Osteocyte (in vitro differentiated cells): ENCODE measurements around the gene SLC25A13. TPM values are rescaled to one million over a fixed set of nuclear protein-coding genes. Genes with fewer than 3 reads are reported as not detected.

Experiments used
- DNase-seq: peaks from one replicate; pipeline ENCODE4 v3.0.0; 2021; ENCODE audit warnings: mixed read lengths; ENCODE audit not compliant: unreplicated experiment; ENCODE audit errors: extremely low spot score
- H3K27ac Mint-ChIP-seq: one replicate; pipeline ENCODE4 v1.8.0; 2021; ENCODE audit warnings: mild to moderate bottlenecking, mixed read lengths; ENCODE audit not compliant: unreplicated experiment
- H3K27me3 Mint-ChIP-seq: one replicate; pipeline ENCODE4 v1.8.0; 2021; ENCODE audit warnings: mixed read lengths; ENCODE audit not compliant: unreplicated experiment
- H3K36me3 Mint-ChIP-seq: one replicate; pipeline ENCODE4 v1.8.0; 2021; ENCODE audit warnings: mixed read lengths; ENCODE audit not compliant: unreplicated experiment
- H3K4me1 Mint-ChIP-seq: one replicate; pipeline ENCODE4 v1.8.0; 2021; ENCODE audit warnings: mixed read lengths; ENCODE audit not compliant: unreplicated experiment
- H3K4me3 Mint-ChIP-seq: one replicate; pipeline ENCODE4 v1.8.0; 2021; ENCODE audit warnings: mild to moderate bottlenecking, moderate library complexity, mixed read lengths; ENCODE audit not compliant: unreplicated experiment
- H3K9me3 Mint-ChIP-seq: one replicate; pipeline ENCODE4 v1.8.0; 2021; ENCODE audit warnings: mixed read lengths; ENCODE audit not compliant: unreplicated experiment
- CTCF ChIP-seq: fragments of 200-600 bp; sonication (generic); IDR thresholded peaks from 2 replicates; pipeline ENCODE4 v1.5.0; 2021; ENCODE audit warnings: antibody characterized with exemption, mild to moderate bottlenecking, moderate library complexity
- total RNA-seq: library from RNA; stranded (reverse); gene quantifications from 2 replicates; pipeline ENCODE4 v1.2.1, GENCODE V29; 2021

Gene SLC25A13
- total RNA-seq, 1 donor from 2014 or later = 29.3 TPM

DNA sequence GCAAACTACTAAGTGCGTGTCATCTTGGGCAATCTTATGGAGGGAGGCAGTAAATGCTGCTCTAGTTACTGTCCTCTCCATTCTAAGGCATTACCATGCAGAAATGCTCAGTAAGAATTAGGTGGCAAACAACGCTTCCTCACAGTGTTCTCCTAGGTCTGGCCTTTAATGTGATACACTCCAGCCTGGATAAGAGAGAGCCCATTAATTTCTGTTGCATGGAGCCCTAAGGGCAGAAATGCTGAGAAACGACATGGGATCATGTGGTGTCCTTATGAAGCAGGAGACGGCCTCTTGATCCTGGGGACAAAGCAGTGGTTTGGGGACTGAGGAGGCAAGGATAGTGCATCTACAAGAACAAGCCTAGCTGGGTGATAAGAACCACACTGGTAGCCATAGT, 44.0 kb downstream of the SLC25A13 start:
- peaks cover 15% of the 10 kb centered on the region for H3K36me3 Mint-ChIP-seq
- H3K27me3 Mint-ChIP-seq = no peaks in the 10 kb centered on the region
- H3K9me3 Mint-ChIP-seq = no peaks in the 10 kb centered on the region
- no peak for TF ChIP-seq CTCF
- H3K4me3 Mint-ChIP-seq = no peak overlapping the region
- no peak for DNase-seq
- H3K4me1 Mint-ChIP-seq = peaks cover 24% of the 10 kb centered on the region
- no peak overlapping the region for H3K27ac Mint-ChIP-seq

DNA sequence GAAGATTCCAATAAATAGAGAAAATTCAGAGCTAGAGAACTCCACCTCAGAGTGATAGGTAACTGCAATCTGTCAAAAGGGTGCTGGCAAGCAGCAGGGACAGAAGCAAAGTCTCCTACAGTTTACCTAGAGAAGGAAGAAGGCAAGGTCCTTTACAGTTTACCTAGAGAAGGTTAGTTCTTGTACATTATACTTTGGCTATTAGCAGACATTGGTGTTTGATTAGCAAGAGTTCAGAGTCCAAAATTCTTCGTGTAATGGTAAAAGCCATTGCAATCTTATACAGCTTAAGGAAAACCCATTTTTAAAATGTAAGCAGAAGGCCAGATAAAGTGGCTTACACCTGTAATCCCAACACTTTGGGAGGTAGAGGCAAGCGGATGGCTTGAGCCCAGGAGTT, 45.9 kb downstream of the SLC25A13 start:
- no peaks in the 10 kb centered on the region for H3K9me3 Mint-ChIP-seq
- DNase-seq = no peak
- no peak overlapping the region for H3K4me3 Mint-ChIP-seq
- no peaks in the 10 kb centered on the region for H3K27me3 Mint-ChIP-seq
- TF ChIP-seq CTCF = no peak
- peaks cover 16% of the 10 kb centered on the region for H3K36me3 Mint-ChIP-seq
- peaks cover 15% of the 10 kb centered on the region for H3K4me1 Mint-ChIP-seq
- H3K27ac Mint-ChIP-seq = no peak overlapping the region

GRCh38 chr7:96273716-96274115, 48.2 kb downstream of the SLC25A13 start:
- no peak overlapping the region for H3K4me3 Mint-ChIP-seq
- peaks cover 15% of the 10 kb centered on the region for H3K4me1 Mint-ChIP-seq
- peaks cover 3% of the 10 kb centered on the region for H3K9me3 Mint-ChIP-seq
- H3K36me3 Mint-ChIP-seq = peaks cover 21% of the 10 kb centered on the region
- no peak for DNase-seq
- H3K27ac Mint-ChIP-seq = peak overlapping the region; percentile 52
- no peaks in the 10 kb centered on the region for H3K27me3 Mint-ChIP-seq
- TF ChIP-seq CTCF = no peak

GRCh38 chr7:96269246-96269994, 52.5 kb downstream of the SLC25A13 start:
- Mint-ChIP-seq H3K4me3 (no peak overlapping the region), H3K36me3 (peaks cover 13% of the 10 kb centered on the region), H3K27ac (no peak overlapping the region), H3K4me1 (peaks cover 19% of the 10 kb centered on the region), H3K9me3 (peaks cover 3% of the 10 kb centered on the region), H3K27me3 (no peaks in the 10 kb centered on the region)
- DNase-seq = no peak
- TF ChIP-seq CTCF = no peak

DNA sequence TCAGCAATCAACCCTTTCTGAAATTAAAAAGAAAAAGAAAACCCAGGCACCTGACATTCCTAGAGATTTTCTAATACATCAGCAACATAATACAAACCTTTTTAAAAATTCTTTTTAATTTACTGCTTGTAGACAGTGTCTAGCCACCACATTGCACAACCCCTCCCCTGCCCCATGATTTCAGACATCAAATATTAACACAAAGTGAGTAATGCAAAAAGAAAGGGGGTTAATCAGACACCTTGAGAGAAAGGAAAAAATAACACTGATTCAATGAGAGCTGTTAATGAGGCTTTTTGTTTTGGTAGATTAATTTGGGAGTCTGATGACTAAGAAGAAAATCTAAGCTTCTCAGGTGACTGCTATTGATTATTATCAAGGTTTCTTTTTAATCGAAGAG, 55.3 kb downstream of the SLC25A13 start:
- Mint-ChIP-seq H3K27ac (no peak overlapping the region), H3K27me3 (no peaks in the 10 kb centered on the region)

More for the DNA sequence above, 55.3 kb downstream of the SLC25A13 start:
- TF ChIP-seq CTCF = no peak
- no peak for DNase-seq
- H3K4me3 Mint-ChIP-seq = no peak overlapping the region
- H3K4me1 Mint-ChIP-seq = peaks cover 4% of the 10 kb centered on the region
- H3K36me3 Mint-ChIP-seq = peaks cover 7% of the 10 kb centered on the region
- peaks cover 3% of the 10 kb centered on the region for H3K9me3 Mint-ChIP-seq
